ENCODE results near the gene PDZD4. TPM values are rescaled to one million over a fixed set of nuclear protein-coding genes. Genes with fewer than 3 reads are reported as not detected.
"Not testable (repeated sequence)": the region's sequence is repeated elsewhere in the genome, so short reads cannot be mapped to it uniquely, and the experiment has no call there.

PDZD4 gene
- total RNA-seq, 5 donors from 2014 or later (not counting 1 experiment from before 2014, with no cell fraction given): 3.7 to 51.3 (median 9.0) TPM

DNA sequence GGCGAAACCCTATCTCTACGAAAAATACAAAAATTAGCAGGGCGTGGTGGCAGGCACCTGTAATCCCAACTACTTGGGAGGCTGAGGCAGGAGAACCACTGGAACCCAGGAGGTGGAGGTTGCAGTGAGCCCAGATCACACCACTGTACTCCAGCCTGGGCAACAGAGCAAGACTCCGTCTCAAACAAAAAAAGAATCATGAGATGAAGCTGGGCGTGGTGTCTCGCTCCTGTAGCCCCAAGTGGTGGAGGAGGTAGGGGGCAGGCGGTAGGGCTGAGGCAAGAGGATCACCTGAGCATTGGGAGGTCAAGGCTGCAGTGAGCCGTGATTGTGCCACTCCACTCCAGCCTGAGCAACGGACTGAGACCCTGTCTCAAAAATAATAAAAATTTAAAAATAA is 12.3 kb downstream of the PDZD4 start:
- POLR2A ChIA-PET; H3K36me3 Mint-ChIP-seq; H3K4me3 ChIP-seq (ENCODE audit: control insufficient read depth in 1 of 2, extremely low read depth in 1 of 2, low read length in 1 of 2); H3K27ac Mint-ChIP-seq; ATAC-seq (replicated peaks in 1 of 4); H3K27me3 ChIP-seq (replicated peaks in 1 of 2; ENCODE audit: control insufficient read depth in 2 of 2, extremely low read depth in 1 of 2, insufficient read depth in 2 of 2, low read length in 1 of 2); H3K36me3 ChIP-seq (ENCODE audit: control insufficient read depth in 2 of 2, extremely low read depth in 1 of 2, insufficient read depth in 1 of 2, low read length in 1 of 2); H3K9me3 ChIP-seq; DNase-seq; H3K27ac ChIP-seq (ENCODE audit: low read length); CTCF ChIA-PET; H3K9me3 Mint-ChIP-seq: not testable (repeated sequence)
- H3K4me3 Mint-ChIP-seq: peak overlapping the region in 1 of 3 donors; percentile 64
- no CpG with 5 or more reads among the region's 9 CpGs for WGBS (ENCODE audit: insufficient coverage)
- H3K4me1 Mint-ChIP-seq: peaks cover 49 to 56% (median 55%) of the 10 kb centered on the region in 3 donors
- peaks cover 17 to 75% of the 10 kb centered on the region in 2 experiments for H3K4me1 ChIP-seq (ENCODE audit: control insufficient read depth in 1 of 2, extremely low read depth in 1 of 2, insufficient read depth in 2 of 2, low read length in 2 of 2)
- H3K27me3 Mint-ChIP-seq: peaks cover 0 to 13% of the 10 kb centered on the region in 2 donors

DNA sequence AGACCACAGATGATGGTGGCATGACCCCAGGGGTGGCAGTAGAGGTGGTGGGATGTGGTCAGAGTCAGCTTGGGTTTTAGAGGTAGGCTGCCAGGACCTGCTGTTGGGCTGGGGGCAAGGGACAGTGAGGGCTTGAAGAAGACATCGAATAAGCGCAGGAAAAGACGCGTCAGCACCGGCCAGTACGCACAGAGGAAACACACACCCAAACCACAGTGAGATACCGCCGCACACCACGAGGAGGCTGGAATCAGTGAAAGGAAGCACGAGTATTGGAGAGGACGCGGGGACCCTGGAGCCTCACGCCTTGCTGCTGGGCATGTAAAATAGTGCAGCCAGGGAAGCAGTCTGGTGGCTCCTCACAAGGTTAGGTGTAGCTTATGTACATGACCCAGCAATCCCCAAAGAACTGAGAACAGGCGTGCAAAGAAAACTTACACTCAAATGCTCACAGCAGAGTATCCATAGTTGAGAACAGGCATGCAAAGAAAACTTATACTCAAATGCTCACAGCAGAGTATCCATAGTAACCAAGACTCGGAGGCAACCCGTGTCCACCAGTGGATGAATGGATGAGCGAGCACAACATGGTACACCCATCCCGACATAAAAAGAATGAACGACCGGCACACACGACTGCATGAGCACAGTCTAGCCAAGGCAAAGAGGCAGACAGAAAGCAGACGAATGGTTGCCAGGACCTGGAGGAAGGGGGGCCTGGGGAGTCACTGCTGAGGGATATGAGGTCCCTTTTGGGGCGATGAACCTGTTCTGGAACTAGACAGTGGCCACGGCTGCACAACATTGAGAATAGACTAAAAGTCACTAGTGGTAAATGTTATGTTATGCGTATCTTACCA is 13.3 kb downstream of the PDZD4 start:
- Mint-ChIP-seq H3K4me3 (peak overlapping the region; percentile 0 to 64 (median 8)), H3K9me3 (no peaks in the 10 kb centered on the region), H3K36me3 (no peaks in the 10 kb centered on the region), H3K4me1 (peaks cover 41 to 48% (median 48%) of the 10 kb centered on the region in 3 donors), H3K27ac (no peak overlapping the region), H3K27me3 (peaks cover 0 to 18% of the 10 kb centered on the region in 2 donors)
- Histone ChIP-seq H3K4me3 (ENCODE audit: control insufficient read depth in 1 of 2, extremely low read depth in 1 of 2, low read length in 1 of 2) (no peak overlapping the region), H3K27me3 (replicated peaks in 1 of 2; ENCODE audit: control insufficient read depth in 2 of 2, extremely low read depth in 1 of 2, insufficient read depth in 2 of 2, low read length in 1 of 2) (peaks cover 0 to 6% of the 10 kb centered on the region in 2 experiments), H3K4me1 (ENCODE audit: control insufficient read depth in 1 of 2, extremely low read depth in 1 of 2, insufficient read depth in 2 of 2, low read length in 2 of 2) (peaks cover 15 to 67% of the 10 kb centered on the region in 2 experiments), H3K27ac (ENCODE audit: low read length) (no peak overlapping the region), H3K36me3 (ENCODE audit: control insufficient read depth in 2 of 2, extremely low read depth in 1 of 2, insufficient read depth in 1 of 2, low read length in 1 of 2) (no peaks in the 10 kb centered on the region), H3K9me3 (no peaks in the 10 kb centered on the region)
- WGBS (ENCODE audit: insufficient coverage): 70% methylated on average over 6 of the region's 25 CpGs
- ATAC-seq (replicated peaks in 1 of 4) (peak; percentile 29 to 65 (median 54)), DNase-seq (peak in 30 of 35 experiments; percentile 6 to 67 (median 38))
- POLR2A ChIA-PET: no interaction called here
- CTCF ChIA-PET: no interaction called here

DNA sequence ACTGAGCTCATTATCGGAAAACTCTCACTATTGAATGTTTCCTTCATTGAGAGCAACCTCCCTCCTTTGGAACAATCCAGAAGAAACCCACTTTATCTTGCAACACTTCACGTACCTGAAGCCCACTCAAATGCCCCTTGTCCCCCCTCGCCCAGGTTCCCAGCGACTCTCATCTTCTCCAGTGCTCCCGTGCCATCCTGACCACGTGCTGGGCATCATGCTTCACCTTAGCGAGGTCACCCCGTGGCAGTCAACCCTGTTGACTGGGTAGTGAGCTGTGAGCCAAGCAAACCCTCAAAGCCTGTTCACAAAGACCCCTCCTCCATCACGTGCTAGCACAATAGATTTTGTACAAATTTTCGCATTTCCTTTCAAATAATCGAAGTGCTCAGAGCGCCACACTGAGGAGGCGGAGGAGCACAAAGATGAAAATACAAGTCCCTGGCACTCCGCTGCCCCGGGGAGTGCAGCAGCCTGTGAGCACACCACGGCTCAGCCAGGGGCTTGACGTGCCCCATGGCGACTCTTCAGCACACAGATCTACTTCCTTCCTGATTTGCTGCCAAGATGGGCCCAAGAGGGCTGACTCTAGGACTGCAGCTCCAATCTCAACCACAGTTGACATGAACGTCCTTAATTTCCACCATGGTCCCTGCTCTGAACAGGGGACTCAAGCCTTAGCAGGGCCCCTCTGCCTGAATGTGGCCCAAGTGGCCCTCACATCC is 15.6 kb downstream of the PDZD4 start:
- Mint-ChIP-seq H3K27ac (peak overlapping the region in 1 of 2 donors; percentile 16), H3K4me1 (peaks cover 28 to 34% (median 33%) of the 10 kb centered on the region in 3 donors), H3K36me3 (no peaks in the 10 kb centered on the region), H3K27me3 (peaks cover 0 to 29% of the 10 kb centered on the region in 2 donors), H3K4me3 (no peak overlapping the region), H3K9me3 (no peaks in the 10 kb centered on the region)
- WGBS (ENCODE audit: insufficient coverage): 59% methylated on average over 14 of the region's 19 CpGs
- Histone ChIP-seq H3K4me3 (ENCODE audit: control insufficient read depth in 1 of 2, extremely low read depth in 1 of 2, low read length in 1 of 2) (no peak overlapping the region), H3K4me1 (ENCODE audit: control insufficient read depth in 1 of 2, extremely low read depth in 1 of 2, insufficient read depth in 2 of 2, low read length in 2 of 2) (peaks cover 6 to 45% of the 10 kb centered on the region in 2 experiments), H3K36me3 (ENCODE audit: control insufficient read depth in 2 of 2, extremely low read depth in 1 of 2, insufficient read depth in 1 of 2, low read length in 1 of 2) (no peaks in the 10 kb centered on the region), H3K27me3 (replicated peaks in 1 of 2; ENCODE audit: control insufficient read depth in 2 of 2, extremely low read depth in 1 of 2, insufficient read depth in 2 of 2, low read length in 1 of 2) (peaks cover 0 to 6% of the 10 kb centered on the region in 2 experiments), H3K27ac (ENCODE audit: low read length) (no peak overlapping the region), H3K9me3 (no peaks in the 10 kb centered on the region)
- no peak for ATAC-seq (replicated peaks in 1 of 4)
- ChIA-PET CTCF (no interaction called here), POLR2A (no interaction called here)
- no peak for DNase-seq

GRCh38 chrX:153813161-153813560 is 17.2 kb downstream of the PDZD4 start:
- ATAC-seq (replicated peaks in 1 of 4) (no peak), DNase-seq (no peak)
- Mint-ChIP-seq H3K4me1 (peaks cover 22 to 27% (median 22%) of the 10 kb centered on the region in 3 donors), H3K4me3 (no peak overlapping the region), H3K36me3 (no peaks in the 10 kb centered on the region), H3K27me3 (peaks cover 0 to 29% of the 10 kb centered on the region in 2 donors), H3K9me3 (no peaks in the 10 kb centered on the region), H3K27ac (no peak overlapping the region)
- Histone ChIP-seq H3K9me3 (no peaks in the 10 kb centered on the region), H3K27me3 (replicated peaks in 1 of 2; ENCODE audit: control insufficient read depth in 2 of 2, extremely low read depth in 1 of 2, insufficient read depth in 2 of 2, low read length in 1 of 2) (peaks cover 0 to 6% of the 10 kb centered on the region in 2 experiments), H3K36me3 (ENCODE audit: control insufficient read depth in 2 of 2, extremely low read depth in 1 of 2, insufficient read depth in 1 of 2, low read length in 1 of 2) (no peaks in the 10 kb centered on the region), H3K27ac (ENCODE audit: low read length) (no peak overlapping the region), H3K4me1 (ENCODE audit: control insufficient read depth in 1 of 2, extremely low read depth in 1 of 2, insufficient read depth in 2 of 2, low read length in 2 of 2) (peaks cover 4 to 31% of the 10 kb centered on the region in 2 experiments), H3K4me3 (ENCODE audit: control insufficient read depth in 1 of 2, extremely low read depth in 1 of 2, low read length in 1 of 2) (no peak overlapping the region)
- POLR2A ChIA-PET: no interaction called here
- CTCF ChIA-PET: no interaction called here
- WGBS (ENCODE audit: insufficient coverage): 100% methylated on average over 2 of the region's 5 CpGs

GRCh38 chrX:153812220-153812619 is 18.1 kb downstream of the PDZD4 start:
- Histone ChIP-seq H3K9me3 (no peaks in the 10 kb centered on the region), H3K4me3 (ENCODE audit: control insufficient read depth in 1 of 2, extremely low read depth in 1 of 2, low read length in 1 of 2) (no peak overlapping the region), H3K27me3 (replicated peaks in 1 of 2; ENCODE audit: control insufficient read depth in 2 of 2, extremely low read depth in 1 of 2, insufficient read depth in 2 of 2, low read length in 1 of 2) (peaks cover 0 to 6% of the 10 kb centered on the region in 2 experiments), H3K36me3 (ENCODE audit: control insufficient read depth in 2 of 2, extremely low read depth in 1 of 2, insufficient read depth in 1 of 2, low read length in 1 of 2) (no peaks in the 10 kb centered on the region), H3K27ac (ENCODE audit: low read length) (no peak overlapping the region), H3K4me1 (ENCODE audit: control insufficient read depth in 1 of 2, extremely low read depth in 1 of 2, insufficient read depth in 2 of 2, low read length in 2 of 2) (peaks cover 4 to 21% of the 10 kb centered on the region in 2 experiments)
- ATAC-seq (replicated peaks in 1 of 4): no peak
- CTCF ChIA-PET: no interaction called here
- Mint-ChIP-seq H3K9me3 (no peaks in the 10 kb centered on the region), H3K4me1 (peaks cover 16 to 18% (median 16%) of the 10 kb centered on the region in 3 donors), H3K27me3 (peaks cover 0 to 29% of the 10 kb centered on the region in 2 donors), H3K4me3 (no peak overlapping the region), H3K36me3 (no peaks in the 10 kb centered on the region), H3K27ac (no peak overlapping the region)
- WGBS (ENCODE audit: insufficient coverage): 92% methylated on average over 5 of the region's 14 CpGs
- POLR2A ChIA-PET: no interaction called here
- DNase-seq: no peak

GRCh38 chrX:153807976-153808375 is 22.4 kb downstream of the PDZD4 start:
- peaks cover 0 to 15% of the 10 kb centered on the region in 2 donors for H3K27me3 Mint-ChIP-seq
- CTCF ChIA-PET: interaction anchor here in 1 of 2 donors (1.0 kb wide), 1 partner anchor 12 kb away, joined by 3 read pairs; no protein-coding TSS in a partner anchor
- no peaks in the 10 kb centered on the region for H3K9me3 Mint-ChIP-seq
- Histone ChIP-seq H3K9me3 (no peaks in the 10 kb centered on the region), H3K36me3 (ENCODE audit: control insufficient read depth in 2 of 2, extremely low read depth in 1 of 2, insufficient read depth in 1 of 2, low read length in 1 of 2) (no peaks in the 10 kb centered on the region), H3K4me1 (ENCODE audit: control insufficient read depth in 1 of 2, extremely low read depth in 1 of 2, insufficient read depth in 2 of 2, low read length in 2 of 2) (peaks cover 0 to 2% of the 10 kb centered on the region in 2 experiments), H3K4me3 (ENCODE audit: control insufficient read depth in 1 of 2, extremely low read depth in 1 of 2, low read length in 1 of 2) (no peak overlapping the region), H3K27ac (ENCODE audit: low read length) (no peak overlapping the region), H3K27me3 (replicated peaks in 1 of 2; ENCODE audit: control insufficient read depth in 2 of 2, extremely low read depth in 1 of 2, insufficient read depth in 2 of 2, low read length in 1 of 2) (no peaks in the 10 kb centered on the region)
- no peaks in the 10 kb centered on the region for H3K4me1 Mint-ChIP-seq
- H3K4me3 Mint-ChIP-seq: no peak overlapping the region
- POLR2A ChIA-PET: no interaction called here
- DNase-seq: no peak
- 90% methylated on average over 16 of the region's 19 CpGs for WGBS (ENCODE audit: insufficient coverage)
- ATAC-seq (replicated peaks in 1 of 4): no peak
- no peaks in the 10 kb centered on the region for H3K36me3 Mint-ChIP-seq
- no peak overlapping the region for H3K27ac Mint-ChIP-seq
